Posterior vena cava (tissue), 2 donors: ENCODE data around the gene SYNE3. TPM values are rescaled to one million over a fixed set of nuclear protein-coding genes. Genes with fewer than 3 reads are reported as not detected.

Experiments used
- DNase-seq: peaks from one replicate; pipeline ENCODE4 v3.0.0-alpha.2; 2020; ENCODE audit warnings: low spot score
- intact Hi-C, 2 donors: fragments of 100-400 bp; cut with DNase I; formaldehyde crosslinking; loops; one replicate each; pipeline versions ENCODE4 v1.14.1 to v1.14.2; 2022 to 2023
- total RNA-seq, 2 donors: library from RNA; stranded (reverse); fragmentation: NEBNext Ultra II Directional; extraction: Animal tissue kit (Norgen Biotek cat#: 25700); gene quantifications; one replicate each; pipeline ENCODE4 v1.2.1, GENCODE V29; 2021
- donor health status: DM: yes; HTN: yes; CAD: no.
- donor health status: DM: yes; HTN: yes; CAD: no.

Gene SYNE3
- total RNA-seq, 2 donors from 2014 or later, result 35.7 to 40.0 TPM

DNA sequence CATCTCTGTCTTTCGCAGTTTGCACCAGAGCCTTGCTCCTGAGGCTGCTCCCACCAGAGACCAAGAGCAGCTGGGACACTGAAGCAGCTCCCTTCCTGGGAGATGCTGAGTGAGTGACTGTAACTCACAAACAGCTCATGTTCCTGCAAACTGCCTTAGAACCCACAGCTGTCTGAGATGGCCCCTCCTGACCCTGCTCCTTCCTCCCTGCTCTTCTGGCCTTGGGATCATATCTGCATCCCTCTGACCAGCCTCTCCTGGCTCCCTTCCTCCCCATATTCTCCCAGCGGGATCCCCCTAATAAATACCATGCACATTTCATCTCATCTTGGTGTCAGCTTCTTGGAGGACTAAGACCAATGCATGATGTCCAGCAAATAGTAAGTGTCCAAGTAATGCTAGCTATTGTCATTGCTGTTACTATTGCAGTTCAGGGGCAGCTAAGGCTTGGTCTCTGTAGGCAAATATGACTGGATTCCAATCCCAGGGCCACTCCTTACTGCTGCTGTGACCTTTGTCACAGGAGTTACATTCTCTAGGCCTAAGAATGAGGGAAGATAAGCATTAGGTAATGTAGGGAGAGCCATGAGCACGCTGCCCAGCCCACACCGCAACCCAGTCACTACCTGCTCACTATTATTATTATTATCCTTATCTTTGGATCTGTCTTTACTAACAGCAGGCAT, 47.9 kb downstream of the SYNE3 start:
- intact Hi-C loops, result no loop called here
- DNase-seq, result peak; percentile 15

- intact Hi-C loops, result no loop called here
- peak; percentile 78 for DNase-seq
Measured at GRCh38 chr14:95467657-95468056, 48.8 kb downstream of the SYNE3 start.

DNA sequence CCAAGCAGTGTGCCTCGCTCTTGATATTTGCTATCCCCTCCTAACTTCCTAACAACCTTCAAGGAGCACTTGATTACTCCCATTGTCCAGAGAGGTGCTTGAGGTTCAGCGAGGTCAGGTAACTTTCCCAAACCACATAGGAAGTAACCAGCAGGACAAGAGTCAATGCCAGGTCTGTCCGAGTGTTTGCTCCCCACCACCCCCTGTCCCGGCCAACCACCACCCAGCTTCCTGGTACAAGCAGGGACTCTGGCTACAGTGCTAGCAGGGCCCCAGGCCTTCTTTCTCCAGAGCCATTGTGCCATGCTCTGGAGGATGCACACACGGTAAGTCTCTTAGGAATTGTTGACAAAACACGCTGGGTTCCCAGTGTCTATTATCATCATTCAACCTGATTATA, 49.2 kb downstream of the SYNE3 start:
- intact Hi-C loops, result no loop called here

More for the DNA sequence above, 49.2 kb downstream of the SYNE3 start:
- DNase-seq, result peak; percentile 63

Other genes starting within 250 kb of the SYNE3 start
- 10 to 100 TPM in 1 of 2 donors, 1 to 10 TPM in 1; 9.4 to 11.1 TPM for gene CLMN, start 196.7 kb downstream of the SYNE3 start, total RNA-seq
- gene GLRX5, start 18.4 kb upstream of the SYNE3 start, total RNA-seq, result 10 to 100 TPM; 21.7 to 25.6 TPM
- gene TCL1B, start 169.8 kb upstream of the SYNE3 start, total RNA-seq, result not detected
- under 1 TPM in 1 of 2 donors, not detected in 1; 0.24 TPM for gene TCL1A, start 197.5 kb upstream of the SYNE3 start, total RNA-seq